ENCODE results near the gene HEMK1.

Gene HEMK1

GRCh38 chr3:50568947-50569749 is at the start of gene HEMK1:
Gene HEMK1, plus strand, starts transcription at chr3:50569522. Its CDS starts 1,583 bp downstream, at chr3:50571105.
- DNase-seq, result peak; percentile 92

- no peak for DNase-seq
These were observed 48.5 kb upstream of the HEMK1 start for GRCh38 chr3:50520849-50521248.

GRCh38 chr3:50521572-50521971 is 47.8 kb upstream of the HEMK1 start:
- no peak for DNase-seq

GRCh38 chr3:50523279-50523811 is 46.0 kb upstream of the HEMK1 start:
- DNase-seq, result no peak

GRCh38 chr3:50524746-50525145 is 44.6 kb upstream of the HEMK1 start:
- no peak for DNase-seq

- no peak for DNase-seq
These were observed 44.0 kb upstream of the HEMK1 start for GRCh38 chr3:50525191-50525910.

GRCh38 chr3:50525987-50526386 is 43.3 kb upstream of the HEMK1 start:
- no peak for DNase-seq

GRCh38 chr3:50530001-50530970 is 39.0 kb upstream of the HEMK1 start:
- no peak for DNase-seq

GRCh38 chr3:50531201-50531600 is 38.1 kb upstream of the HEMK1 start:
- no peak for DNase-seq

GRCh38 chr3:50532062-50532705 is 37.1 kb upstream of the HEMK1 start:
- DNase-seq, result no peak

GRCh38 chr3:50533316-50533715 is 36.0 kb upstream of the HEMK1 start:
- DNase-seq, result no peak

- DNase-seq, result no peak
These were observed 35.4 kb upstream of the HEMK1 start for GRCh38 chr3:50533807-50534461.

GRCh38 chr3:50534681-50535330 is 34.5 kb upstream of the HEMK1 start:
- no peak for DNase-seq

- DNase-seq, result no peak
These were observed 32.7 kb upstream of the HEMK1 start for GRCh38 chr3:50536471-50537180.

GRCh38 chr3:50537421-50538129 is 31.7 kb upstream of the HEMK1 start:
- DNase-seq, result no peak

- DNase-seq, result no peak
These were observed 29.7 kb upstream of the HEMK1 start for GRCh38 chr3:50539356-50540286.

GRCh38 chr3:50542177-50543034 is 26.9 kb upstream of the HEMK1 start:
- peak; percentile 45 for DNase-seq

GRCh38 chr3:50545781-50546180 is 23.5 kb upstream of the HEMK1 start:
- no peak for DNase-seq
